ENCODE results near the gene CANT1.

DNA sequence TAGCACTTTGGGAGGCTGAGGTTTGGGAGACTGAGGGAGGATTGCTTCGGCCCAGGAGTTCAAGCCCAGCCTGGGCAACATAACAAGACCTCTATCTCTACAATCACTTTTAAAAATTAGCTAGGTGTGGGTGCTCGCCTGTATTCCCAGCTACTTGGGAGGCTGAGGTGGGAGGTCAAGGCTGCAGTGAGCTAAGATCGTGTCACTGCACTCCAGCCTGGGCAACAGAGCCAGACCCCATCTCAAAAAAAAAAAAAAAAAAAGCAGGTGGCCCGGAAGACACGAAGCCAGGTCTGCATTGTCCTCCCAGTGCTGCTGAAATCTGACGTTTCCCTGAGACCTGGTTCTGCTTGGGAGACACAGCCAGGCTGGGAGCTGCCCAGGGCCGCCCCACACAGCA lies 65.5 kb downstream of the CANT1 start:
- TF ChIP-seq CTCF (conservative IDR thresholded peaks at IDR 0.05) (no peak), ZFX (IDR thresholded peaks at IDR 0.05) (no peak)
